Lower lobe of right lung (tissue), 2 donors: ENCODE results near the gene ADAMTS17. TPM values are rescaled to one million over a fixed set of nuclear protein-coding genes. Genes with fewer than 3 reads are reported as not detected.

Source experiments
- ATAC-seq, 2 donors: fragments of 200-7000 bp; cut with Tn5 transposase; one replicate each; pipeline ENCODE4 v1.9.1; 2020 to 2022; ENCODE audit warnings: mild to moderate bottlenecking in 2 of 2, moderate library complexity in 2 of 2
- DNase-seq: peaks from one replicate; pipeline ENCODE4 v3.0.0-alpha.2; 2020
- H3K27ac ChIP-seq: fragments of 200-600 bp; one replicate; pipeline ENCODE4 v1.8.0; 2022
- H3K27me3 ChIP-seq: fragments of 200-600 bp; one replicate; pipeline ENCODE4 v1.8.0; 2022; ENCODE audit warnings: low read depth
- H3K36me3 ChIP-seq: fragments of 200-600 bp; one replicate; pipeline ENCODE4 v1.8.0; 2022; ENCODE audit warnings: mild to moderate bottlenecking
- H3K4me1 ChIP-seq: fragments of 200-600 bp; one replicate; pipeline ENCODE4 v1.8.0; 2022
- H3K4me3 ChIP-seq: fragments of 200-600 bp; one replicate; pipeline ENCODE4 v1.8.0; 2022; ENCODE audit warnings: mild to moderate bottlenecking
- H3K9me3 ChIP-seq: fragments of 200-600 bp; one replicate; pipeline ENCODE4 v1.8.0; 2022
- CTCF ChIP-seq: fragments of 200-600 bp; IDR thresholded peaks from one replicate; pipeline ENCODE4 v1.8.0; 2022; ENCODE audit warnings: antibody characterized with exemption, mild to moderate bottlenecking
- intact Hi-C: fragments of 100-400 bp; cut with DNase I; formaldehyde crosslinking; loops from one replicate; pipeline ENCODE4 v1.11.0; 2022
- total RNA-seq: library from RNA; stranded (reverse); fragmentation: NEBNext Ultra II Directional; extraction: Animal tissue kit (Norgen Biotek cat#: 25700); gene quantifications from one replicate; pipeline ENCODE4 v1.2.1, GENCODE V29; 2021
- donor health status: DM: no; HTN: yes; CAD: no; lungs with severe emphysema.

The ADAMTS17 gene
- total RNA-seq, 1 donor from 2014 or later, result 3.0 TPM

GRCh38 chr15:100236981-100237720 is 104.6 kb downstream of the ADAMTS17 start:
- Histone ChIP-seq H3K27me3 (no peaks in the 10 kb centered on the region), H3K27ac (no peak overlapping the region), H3K9me3 (no peaks in the 10 kb centered on the region), H3K4me3 (no peak overlapping the region), H3K36me3 (no peaks in the 10 kb centered on the region), H3K4me1 (no peaks in the 10 kb centered on the region)
- intact Hi-C loops, result no loop called here
- TF ChIP-seq CTCF, result no peak
- DNase-seq (no peak), ATAC-seq (no peak)

GRCh38 chr15:100235030-100235617 is 106.7 kb downstream of the ADAMTS17 start:
- ATAC-seq (peak; percentile 5 to 9), DNase-seq (no peak)
- H3K27me3 ChIP-seq, result no peaks in the 10 kb centered on the region
- H3K4me3 ChIP-seq, result no peak overlapping the region
- H3K36me3 ChIP-seq, result no peaks in the 10 kb centered on the region
- no peaks in the 10 kb centered on the region for H3K4me1 ChIP-seq
- no peak for TF ChIP-seq CTCF
- H3K27ac ChIP-seq, result no peak overlapping the region
- no peaks in the 10 kb centered on the region for H3K9me3 ChIP-seq
- intact Hi-C loops, result no loop called here

DNA sequence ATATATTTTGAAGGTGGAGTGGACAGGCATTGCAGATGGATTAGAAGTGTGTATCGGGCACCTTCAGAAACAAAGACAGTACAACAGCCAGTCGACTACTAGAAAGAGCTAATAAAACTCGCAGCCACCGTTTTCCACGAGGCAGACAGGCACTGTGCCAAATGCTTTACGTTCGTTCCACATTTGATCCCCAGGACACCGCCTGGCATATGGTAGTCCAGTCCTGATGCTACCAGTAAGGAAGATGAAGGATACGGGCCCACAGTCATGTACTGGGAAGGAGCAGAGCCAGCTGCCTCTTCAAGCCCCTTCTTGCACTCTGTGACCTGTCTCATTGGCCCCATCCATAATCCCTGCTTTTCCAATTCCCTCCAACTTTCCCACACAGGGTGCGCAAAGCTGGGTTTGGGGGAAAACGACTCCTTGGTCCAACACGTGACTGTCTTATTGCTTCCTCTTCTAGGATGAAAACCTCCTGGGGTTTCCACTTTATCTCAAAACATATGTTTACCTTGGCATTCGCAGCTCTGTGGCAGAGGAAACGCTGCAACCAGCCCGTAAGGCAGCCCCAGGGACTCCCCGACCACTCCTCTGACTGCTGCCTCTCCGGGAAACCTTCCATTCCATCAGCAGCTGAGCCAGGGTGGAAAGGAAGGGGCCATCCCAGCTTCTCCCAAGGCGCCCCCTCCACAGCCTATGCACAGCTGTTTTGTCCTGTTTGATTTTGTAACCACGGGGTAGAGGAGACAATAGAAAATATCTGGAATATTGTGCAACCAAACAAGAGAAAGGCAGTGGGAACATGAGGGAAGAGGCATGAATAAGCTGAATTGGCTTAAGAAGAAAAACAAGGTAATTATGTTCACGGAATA is 107.4 kb downstream of the ADAMTS17 start:
- Histone ChIP-seq H3K4me3 (no peak overlapping the region), H3K27me3 (no peaks in the 10 kb centered on the region), H3K36me3 (no peaks in the 10 kb centered on the region), H3K9me3 (no peaks in the 10 kb centered on the region), H3K4me1 (no peaks in the 10 kb centered on the region), H3K27ac (no peak overlapping the region)
- ATAC-seq, result no peak
- intact Hi-C loops, result no loop called here
- no peak for TF ChIP-seq CTCF
- DNase-seq, result no peak

GRCh38 chr15:100230784-100231183 is 111.0 kb downstream of the ADAMTS17 start:
- intact Hi-C loops, result no loop called here
- DNase-seq, result no peak
- Histone ChIP-seq H3K27me3 (no peaks in the 10 kb centered on the region), H3K4me1 (no peaks in the 10 kb centered on the region), H3K9me3 (no peaks in the 10 kb centered on the region), H3K4me3 (no peak overlapping the region), H3K27ac (no peak overlapping the region), H3K36me3 (no peaks in the 10 kb centered on the region)
- no peak for TF ChIP-seq CTCF
- no peak for ATAC-seq

DNA sequence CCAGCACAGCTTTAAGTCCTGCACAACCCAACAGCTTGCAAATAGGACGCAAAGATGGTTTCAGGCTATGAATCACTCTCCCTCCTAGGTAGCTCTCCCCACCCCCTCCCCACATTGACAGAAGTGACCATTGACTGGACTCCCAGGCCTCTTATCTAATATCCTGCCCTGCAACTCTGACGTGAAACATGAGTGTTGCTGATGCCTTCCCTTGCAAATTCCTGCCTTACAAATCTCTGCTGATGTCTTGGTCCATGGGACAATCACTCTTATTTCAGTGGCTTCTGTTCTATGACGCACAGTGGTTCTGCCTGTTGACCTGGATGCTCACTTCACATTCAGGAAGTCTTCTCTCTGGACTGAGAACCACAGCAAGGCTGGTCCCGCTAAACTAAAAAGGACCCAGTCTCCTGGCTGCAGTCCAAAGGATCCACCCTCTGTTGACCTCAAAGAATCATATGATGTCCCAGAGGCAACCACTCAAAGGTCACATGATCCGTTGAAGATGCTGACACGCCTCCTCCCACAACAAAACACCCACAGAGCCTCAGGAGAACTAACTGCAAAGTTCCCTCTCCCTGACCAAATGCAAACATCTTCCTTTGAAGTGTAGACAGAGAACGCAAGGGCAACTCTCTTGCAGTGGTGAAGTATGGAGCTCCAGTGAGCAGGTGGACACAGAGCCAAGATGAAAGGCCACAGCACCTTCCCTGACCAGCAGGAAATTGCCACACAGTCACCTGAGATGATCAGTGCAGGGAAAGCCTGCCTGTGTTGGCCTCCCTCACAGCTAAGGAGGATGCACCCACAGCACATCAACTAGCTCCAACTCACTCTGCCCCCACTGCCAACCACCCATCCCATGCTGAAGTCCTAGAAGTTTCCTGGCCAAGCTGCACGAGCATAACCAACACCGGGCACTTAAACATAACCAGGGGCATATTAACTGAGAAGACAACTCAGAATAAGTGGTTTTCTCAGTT is 112.3 kb downstream of the ADAMTS17 start:
- intact Hi-C loops, result no loop called here
- Histone ChIP-seq H3K4me1 (no peaks in the 10 kb centered on the region), H3K27ac (no peak overlapping the region), H3K9me3 (no peaks in the 10 kb centered on the region), H3K27me3 (no peaks in the 10 kb centered on the region), H3K4me3 (no peak overlapping the region), H3K36me3 (no peaks in the 10 kb centered on the region)
- ATAC-seq, result no peak
- DNase-seq, result no peak
- no peak for TF ChIP-seq CTCF
